Mesendoderm (in vitro differentiated cells): ENCODE measurements around the gene NASP.

ENCODE experiments used
- DNase-seq: peaks from one replicate; pipeline ENCODE4 v3.0.0; 2013
- H2AK5ac ChIP-seq: 2 replicates; pipeline ENCODE4 v1.6.1; 2013; ENCODE audit warnings: low read length, inconsistent platforms
- H2BK120ac ChIP-seq: 2 replicates; pipeline ENCODE4 v1.6.1; 2013; ENCODE audit warnings: low read depth, mild to moderate bottlenecking, low read length, moderate library complexity, mixed read lengths
- H2BK15ac ChIP-seq: replicated peaks from 2 replicates; pipeline ENCODE4 v1.6.1; 2013; ENCODE audit warnings: low read depth, mild to moderate bottlenecking, moderate library complexity
- H2BK5ac ChIP-seq: 2 replicates; pipeline ENCODE4 v1.6.1; 2013; ENCODE audit warnings: low read length, inconsistent platforms
- H3K18ac ChIP-seq: 2 replicates; pipeline ENCODE4 v1.6.1; 2013; ENCODE audit warnings: mild to moderate bottlenecking, low read length, mixed read lengths
- H3K23ac ChIP-seq: one replicate; pipeline ENCODE4 v1.6.1; 2013; ENCODE audit warnings: low read length
- H3K27ac ChIP-seq: 2 replicates; pipeline ENCODE4 v1.5.1; 2013; ENCODE audit warnings: low read depth, mild to moderate bottlenecking, inconsistent platforms, low read length, moderate library complexity
- H3K27me3 ChIP-seq: 2 replicates; pipeline ENCODE4 v1.6.1; 2013; ENCODE audit warnings: low read length, control low read depth, mild to moderate bottlenecking, inconsistent platforms; ENCODE audit not compliant: insufficient read depth, poor library complexity
- H3K36me3 ChIP-seq: 2 replicates; pipeline ENCODE4 v1.6.1; 2013; ENCODE audit warnings: low read length, inconsistent platforms; ENCODE audit not compliant: control insufficient read depth, insufficient read depth
- H3K4ac ChIP-seq: one replicate; pipeline ENCODE4 v1.6.1; 2013; ENCODE audit warnings: low read depth, mild to moderate bottlenecking, low read length, moderate library complexity
- H3K4me1 ChIP-seq: 2 replicates; pipeline ENCODE4 v1.6.1; 2013; ENCODE audit warnings: low read depth, low read length, inconsistent platforms; ENCODE audit not compliant: control insufficient read depth
- H3K4me2 ChIP-seq: 2 replicates; pipeline ENCODE4 v1.6.1; 2013; ENCODE audit warnings: low read length
- H3K4me3 ChIP-seq: 2 replicates; pipeline ENCODE4 v1.5.1; 2013; ENCODE audit warnings: mild to moderate bottlenecking, low read length
- H3K56ac ChIP-seq: one replicate; pipeline ENCODE4 v1.6.1; 2013; ENCODE audit warnings: low read length
- H3K79me1 ChIP-seq: 2 replicates; pipeline ENCODE4 v1.6.1; 2013; ENCODE audit warnings: low read length, inconsistent platforms
- H3K79me2 ChIP-seq: 2 replicates; pipeline ENCODE4 v1.6.1; 2013; ENCODE audit warnings: mild to moderate bottlenecking, low read length; ENCODE audit not compliant: control insufficient read depth, insufficient read depth
- H3K9ac ChIP-seq: 2 replicates; pipeline ENCODE4 v1.6.1; 2013; ENCODE audit warnings: low read length, inconsistent platforms
- H4K5ac ChIP-seq: one replicate; pipeline ENCODE4 v1.6.1; 2013; ENCODE audit warnings: low read length
- H4K8ac ChIP-seq: one replicate; pipeline ENCODE4 v1.6.1; 2013; ENCODE audit warnings: low read depth, mild to moderate bottlenecking, control low read depth, low read length, moderate library complexity
- WGBS: extraction: QIAGEN DNeasy Blood & Tissue Kit; methylation state at CpG from one replicate; pipeline ENCODE4 v1.1.7; 2013; ENCODE audit warnings: low lambda C conversion rate, missing lambda C conversion rate; ENCODE audit not compliant: insufficient coverage; ENCODE audit errors: extremely low coverage; 5-methylcytosine and 5-hydroxymethylcytosine counted together

NASP gene

GRCh38 chr1:45574105-45574626 lies 9.7 kb upstream of the NASP start:
- Histone ChIP-seq H3K4ac (no peak overlapping the region), H2BK120ac (no peak overlapping the region), H4K5ac (no peak overlapping the region), H3K36me3 (peaks cover 5% of the 10 kb centered on the region), H2AK5ac (no peak overlapping the region), H3K23ac (no peak overlapping the region), H3K4me2 (no peak overlapping the region), H3K4me1 (peaks cover 2% of the 10 kb centered on the region), H3K27ac (no peak overlapping the region), H3K79me2 (no peaks in the 10 kb centered on the region), H3K4me3 (no peak overlapping the region), H3K56ac (no peak overlapping the region), H4K8ac (no peak overlapping the region), H2BK15ac (no peak overlapping the region), H3K79me1 (no peaks in the 10 kb centered on the region), H2BK5ac (no peak overlapping the region), H3K18ac (no peak overlapping the region), H3K27me3 (no peaks in the 10 kb centered on the region), H3K9ac (no peak overlapping the region)
- peak; percentile 60 for DNase-seq
- WGBS, result no CpG with 5 or more reads among the region's 7 CpGs

GRCh38 chr1:45583264-45583665 lies 576 bp upstream of the NASP start:
- peak overlapping the region; percentile 74 for H3K27ac ChIP-seq
- no peak overlapping the region for H2BK120ac ChIP-seq
- H3K4me1 ChIP-seq, result no peaks in the 10 kb centered on the region
- no peaks in the 10 kb centered on the region for H3K27me3 ChIP-seq
- peak; percentile 98 for DNase-seq
- H3K18ac ChIP-seq, result peak overlapping the region; percentile 61
- peak overlapping the region; percentile 89 for H3K9ac ChIP-seq
- peak overlapping the region; percentile 89 for H3K4me2 ChIP-seq
- H2BK5ac ChIP-seq, result peak overlapping the region; percentile 52
- H4K5ac ChIP-seq, result no peak overlapping the region
- no peak overlapping the region for H3K23ac ChIP-seq
- no peaks in the 10 kb centered on the region for H3K36me3 ChIP-seq
- no peak overlapping the region for H2BK15ac ChIP-seq
- H3K79me1 ChIP-seq, result no peaks in the 10 kb centered on the region
- no peak overlapping the region for H2AK5ac ChIP-seq
- WGBS, result no CpG with 5 or more reads among the region's 19 CpGs
- no peak overlapping the region for H4K8ac ChIP-seq
- peak overlapping the region; percentile 90 for H3K56ac ChIP-seq
- H3K79me2 ChIP-seq, result peaks cover 41% of the 10 kb centered on the region
- peak overlapping the region; percentile 69 for H3K4me3 ChIP-seq
- no peak overlapping the region for H3K4ac ChIP-seq

- Histone ChIP-seq H3K9ac (peak overlapping the region; percentile 90), H3K36me3 (no peaks in the 10 kb centered on the region), H3K4me2 (peak overlapping the region; percentile 86), H3K79me2 (peaks cover 53% of the 10 kb centered on the region), H3K27me3 (no peaks in the 10 kb centered on the region), H3K79me1 (no peaks in the 10 kb centered on the region), H3K18ac (peak overlapping the region; percentile 69), H3K56ac (peak overlapping the region; percentile 94), H3K4ac (peak overlapping the region; percentile 86), H3K23ac (peak overlapping the region; percentile 34), H2BK15ac (no peak overlapping the region), H4K8ac (no peak overlapping the region), H2BK5ac (peak overlapping the region; percentile 81), H3K4me3 (peak overlapping the region; percentile 95), H3K27ac (peak overlapping the region; percentile 47), H2AK5ac (peak overlapping the region; percentile 68), H4K5ac (no peak overlapping the region), H2BK120ac (no peak overlapping the region), H3K4me1 (no peaks in the 10 kb centered on the region)
- WGBS, result no CpG with 5 or more reads among the region's 59 CpGs
- DNase-seq, result peak; percentile 96
These were observed 689 bp downstream of the NASP start for GRCh38 chr1:45584351-45585109.

GRCh38 chr1:45585110-45585426 lies 1.2 kb downstream of the NASP start:
- Histone ChIP-seq H3K9ac (peak overlapping the region; percentile 84), H3K36me3 (no peaks in the 10 kb centered on the region), H3K18ac (no peak overlapping the region), H2BK120ac (no peak overlapping the region), H3K79me2 (peaks cover 58% of the 10 kb centered on the region), H3K56ac (peak overlapping the region; percentile 87), H4K8ac (no peak overlapping the region), H3K4me3 (peak overlapping the region; percentile 95), H2AK5ac (peak overlapping the region; percentile 68), H3K4me2 (peak overlapping the region; percentile 86), H2BK5ac (no peak overlapping the region), H3K4me1 (no peaks in the 10 kb centered on the region), H3K4ac (no peak overlapping the region), H2BK15ac (no peak overlapping the region), H3K27me3 (no peaks in the 10 kb centered on the region), H4K5ac (no peak overlapping the region), H3K79me1 (no peaks in the 10 kb centered on the region), H3K23ac (no peak overlapping the region), H3K27ac (no peak overlapping the region)
- DNase-seq, result no peak
- no CpG with 5 or more reads among the region's 5 CpGs for WGBS

- Histone ChIP-seq H3K79me2 (peaks cover 62% of the 10 kb centered on the region), H3K4me3 (peak overlapping the region; percentile 95), H2BK120ac (no peak overlapping the region), H2BK15ac (no peak overlapping the region), H2AK5ac (no peak overlapping the region), H3K79me1 (no peaks in the 10 kb centered on the region), H4K5ac (no peak overlapping the region), H3K23ac (peak overlapping the region; percentile 60), H3K9ac (peak overlapping the region; percentile 84), H3K36me3 (no peaks in the 10 kb centered on the region), H3K27me3 (no peaks in the 10 kb centered on the region), H4K8ac (no peak overlapping the region), H3K27ac (no peak overlapping the region), H3K4me2 (peak overlapping the region; percentile 86), H3K18ac (no peak overlapping the region), H3K4me1 (no peaks in the 10 kb centered on the region), H3K4ac (no peak overlapping the region), H2BK5ac (no peak overlapping the region), H3K56ac (peak overlapping the region; percentile 87)
- no CpG with 5 or more reads among the region's 7 CpGs for WGBS
- peak; percentile 22 for DNase-seq
These were observed 1.7 kb downstream of the NASP start for GRCh38 chr1:45585496-45586075.
